ENCODE measurements around the gene RPS16. TPM values are rescaled to one million over a fixed set of nuclear protein-coding genes. Genes with fewer than 3 reads are reported as not detected.

RPS16 gene
- total and polyA plus RNA-seq, 2 of the 13 experiments (the other 11 are each of a cell fraction or from before 2014, with no cell fraction given) = 488 to 2,583 TPM

- TF ChIP-seq ZBED4 (CRISPR knock-in tag; IDR thresholded peaks at IDR 0.05; ENCODE audit: borderline replicate concordance) = peak; percentile 53; the same call in 1 of the 2 replicates
- 0 out of 2 replicates have a peak, but pooled peaks have one; percentile 46 for TF ChIP-seq TMF1 (CRISPR knock-in tag; IDR thresholded peaks at IDR 0.05; ENCODE audit: low read depth)
- peak; percentile 94; the same call in 1 of the 2 replicates for TF ChIP-seq ZNF350 (CRISPR knock-in tag; IDR thresholded peaks at IDR 0.05; ENCODE audit: borderline replicate concordance, low read depth)
- no peak for TF ChIP-seq SMARCC2 (IDR thresholded peaks at IDR 0.05)
- TF ChIP-seq PRDM4 (CRISPR knock-in tag; IDR thresholded peaks at IDR 0.05; ENCODE audit: borderline replicate concordance) = no peak
- no peak for TF ChIP-seq NPAS2 (CRISPR knock-in tag; IDR thresholded peaks at IDR 0.05; ENCODE audit: borderline replicate concordance)
- peak; percentile 90 for TF ChIP-seq KAT7 (CRISPR knock-in tag; IDR thresholded peaks at IDR 0.05; ENCODE audit: borderline replicate concordance)
- no peak for TF ChIP-seq DDIT3 (CRISPR knock-in tag; IDR thresholded peaks at IDR 0.05)
- TF ChIP-seq ZNF329 (CRISPR knock-in tag; IDR thresholded peaks at IDR 0.05; ENCODE audit: low read depth) = peak; percentile 62; the same call in 1 of the 2 replicates
- 0 out of 2 replicates have a peak, but pooled peaks have one; percentile 11 for TF ChIP-seq NFE2 (CRISPR knock-in tag; IDR thresholded peaks at IDR 0.05)
- no peak for TF ChIP-seq BRCA1 (CRISPR knock-in tag; IDR thresholded peaks at IDR 0.05)
- no peak for TF ChIP-seq NR3C1 (CRISPR knock-in tag; IDR thresholded peaks at IDR 0.05)
- peak; percentile 74; the same call in 1 of the 2 replicates for TF ChIP-seq ZFP90 (CRISPR knock-in tag; IDR thresholded peaks at IDR 0.05; ENCODE audit: borderline replicate concordance)
- TF ChIP-seq MEIS2 (CRISPR knock-in tag; IDR thresholded peaks at IDR 0.05) = peak; percentile 46
- TF ChIP-seq STAT5B (CRISPR knock-in tag; IDR thresholded peaks at IDR 0.05) = no peak
- TF ChIP-seq CENPBD1 (CRISPR knock-in tag; IDR thresholded peaks at IDR 0.05; ENCODE audit: borderline replicate concordance, low read depth) = 0 out of 2 replicates have a peak, but pooled peaks have one; percentile 60
- no peak for TF ChIP-seq MLLT10 (CRISPR knock-in tag; IDR thresholded peaks at IDR 0.05)
- peak; percentile 67; the same call in 1 of the 2 replicates for TF ChIP-seq ZIK1 (CRISPR knock-in tag; IDR thresholded peaks at IDR 0.05; ENCODE audit: borderline replicate concordance, low read depth)
- no peak; the same call in 1 of the 2 replicates for TF ChIP-seq SATB2 (CRISPR knock-in tag; IDR thresholded peaks at IDR 0.05)
- peak; percentile 72; the same call in 1 of the 2 replicates for TF ChIP-seq ZSCAN29 (CRISPR knock-in tag; conservative IDR thresholded peaks at IDR 0.05)
- TF ChIP-seq EZH2 (conservative IDR thresholded peaks at IDR 0.05; ENCODE audit: low read depth, low read length) = no peak
- peak; percentile 87 for TF ChIP-seq HDAC2 (CRISPR knock-in tag; IDR thresholded peaks at IDR 0.05)
These were observed at the start of gene RPS16 (continued) for GRCh38 chr19:39435499-39436349.

Data from HepG2 (cell line).